K562 (cell line): ENCODE data around the gene ITGA1. TPM values are rescaled to one million over a fixed set of nuclear protein-coding genes. Genes with fewer than 3 reads are reported as not detected.

ENCODE experiments used
- ATAC-seq: fragments of 200-7000 bp; cut with Tn5 transposase; 3 replicates; pipeline ENCODE4 v1.9.1; 2020; ENCODE audit warnings: moderate library complexity
- BruUV-seq: library from RNA; stranded (reverse); fragments of 400-500 nt; replicated peaks from 2 replicates; lab custom pipeline; 2021; lab: Mats Ljungman, UMichigan
- CTCF ChIA-PET: fragments of 300-600 bp; formaldehyde crosslinking; extraction: SDS; loops from one replicate; lab custom pipeline; 2021; ENCODE audit warnings: low intra/inter-chr PET ratio; lab: Yijun Ruan, JAX
- POLR2A ChIA-PET: fragments of 300-600, 350-650 bp; sonication (Branson Sonifier 250); formaldehyde crosslinking; extraction: SDS; loops from one replicate; lab custom pipeline; 2021; ENCODE audit warnings: antibody characterized with exemption, inconsistent platforms; lab: Yijun Ruan, JAX
- DNase-seq, 4 experiments: peaks; one replicate each; pipeline versions ENCODE4 v3.0.0 to v3.0.0-alpha.2; 2011 to 2018; ENCODE audit warnings: low spot score in 3 of 4, mixed read lengths in 3 of 4; ENCODE audit errors: extremely low read depth in 1 of 4
- FAIRE-seq: peaks from 2 replicates; lab custom pipeline; 2011; peaks lifted over from hg19 to GRCh38; lab: Jason Lieb, UNC
- H2AFZ ChIP-seq: 2 replicates; pipeline ENCODE4 v1.6.0; 2011; ENCODE audit warnings: low read depth, low read length, control low read depth, inconsistent platforms
- H3K27ac ChIP-seq: fragments of 200-600 bp; 3 replicates; pipeline ENCODE4 v1.8.0; 2011; ENCODE audit warnings: low read depth, mild to moderate bottlenecking, control low read depth, inconsistent platforms, low read length, moderate library complexity, mixed read lengths; ENCODE audit errors: extremely low read depth
- H3K27me3 ChIP-seq, 2 experiments: fragments of 300-600 bp in 1 of 2; 2 replicates in 1 of 2; 3 replicates in 1 of 2; pipeline versions ENCODE4 v1.6.0 to v1.8.0; 2011; ENCODE audit warnings: inconsistent platforms in 2 of 2, low read length in 2 of 2, mild to moderate bottlenecking in 1 of 2, mixed read lengths in 1 of 2, moderate library complexity in 1 of 2; ENCODE audit not compliant: control insufficient read depth in 2 of 2, insufficient read depth in 2 of 2
- H3K36me3 ChIP-seq: fragments of 300-600 bp; 3 replicates; pipeline ENCODE4 v1.8.0; 2011; ENCODE audit warnings: mild to moderate bottlenecking, low read length, inconsistent platforms; ENCODE audit not compliant: control insufficient read depth, insufficient read depth
- H3K4me1 ChIP-seq, 2 experiments: fragments of 200-600 bp in 1 of 2; replicated peaks in 1 of 2; 2 replicates in 1 of 2; 3 replicates in 1 of 2; pipeline versions ENCODE4 v1.5.1 to v1.8.0; 2011; ENCODE audit warnings: inconsistent platforms in 2 of 2, low read length in 2 of 2, mild to moderate bottlenecking in 1 of 2, mixed read lengths in 1 of 2, moderate library complexity in 1 of 2; ENCODE audit not compliant: control insufficient read depth in 2 of 2, insufficient read depth in 2 of 2
- H3K4me2 ChIP-seq: 2 replicates; pipeline ENCODE4 v1.6.1; 2011; ENCODE audit warnings: low read length, control low read depth, inconsistent platforms, mixed read lengths; ENCODE audit not compliant: insufficient read depth
- H3K4me3 ChIP-seq: fragments of 200-600 bp; sonication (generic), shearing (Covaris generic); 2 replicates; pipeline ENCODE4 v1.5.1; 2016; ENCODE audit warnings: control low read depth, inconsistent platforms
- H3K79me2 ChIP-seq: fragments of 200-600 bp; 3 replicates; pipeline ENCODE4 v1.8.0; 2011; ENCODE audit warnings: low read length, inconsistent platforms; ENCODE audit not compliant: control insufficient read depth, insufficient read depth
- H3K9ac ChIP-seq, 2 experiments: 2 replicates each; pipeline versions ENCODE4 v1.6.0 to v1.6.1; 2011; ENCODE audit warnings: low read depth in 2 of 2, low read length in 2 of 2, control low read depth in 1 of 2, inconsistent platforms in 1 of 2, mild to moderate bottlenecking in 1 of 2, mixed read lengths in 1 of 2; ENCODE audit not compliant: insufficient read depth in 1 of 2
- H3K9me1 ChIP-seq: one replicate; pipeline ENCODE4 v1.6.0; 2011; ENCODE audit warnings: inconsistent platforms, mild to moderate bottlenecking, low read length, moderate library complexity; ENCODE audit not compliant: control insufficient read depth, insufficient read depth
- H3K9me3 ChIP-seq: replicated peaks from 2 replicates; pipeline ENCODE4 v1.5.1; 2011; ENCODE audit warnings: low read depth, low read length, inconsistent platforms; ENCODE audit not compliant: control insufficient read depth, insufficient read depth
- H4K20me1 ChIP-seq: replicated peaks from 2 replicates; pipeline ENCODE4 v1.6.1; 2011; ENCODE audit warnings: low read length, inconsistent platforms, mixed read lengths; ENCODE audit not compliant: control insufficient read depth, insufficient read depth
- ARID3A ChIP-seq: IDR thresholded peaks from 2 replicates; pipeline ENCODE4 v1.6.1; 2012; ENCODE audit warnings: low read depth, low read length, improper control_type of control experiment, borderline replicate concordance
- CCAR2 ChIP-seq: fragments of 200-400 bp; formaldehyde crosslinking; IDR thresholded peaks from 2 replicates; pipeline ENCODE4 v1.6.1; 2017; ENCODE audit warnings: mild to moderate bottlenecking, low read depth, low read length
- DNMT1 ChIP-seq: fragments of 450-650 bp; IDR thresholded peaks from 2 replicates; pipeline ENCODE4 v1.6.1; 2016; ENCODE audit warnings: antibody characterized with exemption, mild to moderate bottlenecking
- E2F5 ChIP-seq: sonication (generic); formaldehyde crosslinking; IDR thresholded peaks from 2 replicates; pipeline ENCODE4 v1.8.0; 2022; ENCODE audit warnings: mild to moderate bottlenecking, missing genetic modification reagents
- NRF1 ChIP-seq, 2 experiments: fragments of 450-650 bp; IDR thresholded peaks in 1 of 2; conservative IDR thresholded peaks in 1 of 2; 2 replicates each; pipeline ENCODE4 v1.6.1; 2014; ENCODE audit warnings: mild to moderate bottlenecking in 2 of 2
- TOE1 ChIP-seq, 2 experiments: fragments of 450-650 bp in 1 of 2; sonication (generic) in 1 of 2; formaldehyde crosslinking in 1 of 2; IDR thresholded peaks; 2 replicates each; pipeline versions ENCODE4 v1.7.1 to v1.8.0; 2016 to 2022; ENCODE audit warnings: borderline replicate concordance in 2 of 2, mild to moderate bottlenecking in 2 of 2, antibody characterized with exemption in 1 of 2, inconsistent platforms in 1 of 2, low read depth in 1 of 2, missing genetic modification reagents in 1 of 2, moderate library complexity in 1 of 2
- ZBTB17 ChIP-seq: fragments of 450-650 bp; formaldehyde crosslinking; IDR thresholded peaks from 2 replicates; pipeline ENCODE4 v1.4.0; 2020; ENCODE audit warnings: mild to moderate bottlenecking
- ZMIZ1 ChIP-seq, 2 experiments: fragments of 150-350 bp in 1 of 2; IDR thresholded peaks; 2 replicates each; pipeline ENCODE4 v1.6.1; 2012 to 2016; ENCODE audit warnings: low read depth in 2 of 2, low read length in 2 of 2, mild to moderate bottlenecking in 1 of 2, moderate library complexity in 1 of 2
- ZNF224 ChIP-seq: sonication (generic); formaldehyde crosslinking; IDR thresholded peaks from 2 replicates; pipeline ENCODE4 v1.8.0; 2022; ENCODE audit warnings: mild to moderate bottlenecking, missing genetic modification reagents
- ZNF511 ChIP-seq: sonication (generic); formaldehyde crosslinking; IDR thresholded peaks from 2 replicates; pipeline ENCODE4 v1.8.0; 2022; ENCODE audit warnings: mild to moderate bottlenecking, missing genetic modification reagents
- ZNF740 ChIP-seq, 3 experiments: fragments of 200-800 bp in 1 of 3; sonication (Bioruptor generic) in 1 of 3; sonication (generic) in 1 of 3; formaldehyde crosslinking in 1 of 3; IDR thresholded peaks; 2 replicates each; pipeline versions ENCODE4 v1.6.1 to v1.8.0; 2016 to 2022; ENCODE audit warnings: mild to moderate bottlenecking in 2 of 3, missing compliant biosample characterization in 2 of 3, missing genetic modification characterization in 2 of 3, missing genetic modification reagents in 1 of 3
- ZZZ3 ChIP-seq: fragments of 450-650 bp; IDR thresholded peaks from 2 replicates; pipeline ENCODE4 v1.6.1; 2016; ENCODE audit warnings: antibody characterized with exemption, mild to moderate bottlenecking, moderate library complexity
- WGBS: fragments of 100-300 bp; shearing (Covaris generic); methylation state at CpG from one replicate; pipeline ENCODE4 v1.1.6; 2016; ENCODE audit warnings: low coverage, mixed read lengths; ENCODE audit not compliant: insufficient coverage; ENCODE audit errors: missing lambda C conversion rate; 5-methylcytosine and 5-hydroxymethylcytosine counted together
- in situ Hi-C: fragments of 300-500 bp; cut with MboI; formaldehyde crosslinking; loops from 4 replicates; pipeline ENCODE4 v1.15.0; 2018; ENCODE audit warnings: inconsistent platforms, mixed read lengths
- intact Hi-C: fragments of 100-400 bp; cut with micrococcal nuclease; formaldehyde crosslinking; loops from 2 replicates; pipeline ENCODE4 v1.14.2; 2022
- polyA plus RNA-seq, 8 experiments: library from polyadenylated mRNA; depleted of rRNA in 4 of 8; stranded (reverse) in 5 of 8; unstranded in 3 of 8; fragments of >200 nt; fragmentation: Nextera tagmentation in 2 of 8; fragmentation: Illumina TruSeq in 1 of 8; extraction: Ambion mirVana in 2 of 8; extraction: Trizol in 1 of 8; gene quantifications; 2 replicates each; pipeline versions ENCODE4 v1.2.1 to v1.2.3, GENCODE V29; 2011 to 2014; ENCODE audit warnings: inconsistent platforms in 1 of 8, missing spikeins in 1 of 8
- total RNA-seq, 7 experiments: library from RNA; depleted of rRNA in 6 of 7; stranded (reverse); fragments of >200 nt in 6 of 7; fragmentation: Illumina TruSeq in 2 of 7; extraction: Trizol in 2 of 7; gene quantifications; 2 replicates each; pipeline versions ENCODE4 v1.2.1 to v1.2.3, GENCODE V29; 2011 to 2021; ENCODE audit warnings: low replicate concordance in 1 of 7

Gene ITGA1
- total and polyA plus RNA-seq, 9 of the 15 experiments (the other 6 are each of a cell fraction or from before 2014, with no cell fraction given) = 0.04 to 0.22 TPM; not detected in 7

- FAIRE-seq = no peak
- Histone ChIP-seq H3K4me2 (no peak overlapping the region), H2AFZ (no peak overlapping the region), H3K4me3 (no peak overlapping the region), H3K79me2 (no peaks in the 10 kb centered on the region), H3K27ac (no peak overlapping the region), H3K4me1 (no peaks in the 10 kb centered on the region), H3K36me3 (no peaks in the 10 kb centered on the region), H3K27me3 (no peaks in the 10 kb centered on the region), H4K20me1 (no peaks in the 10 kb centered on the region), H3K9me1 (no peaks in the 10 kb centered on the region), H3K9me3 (no peaks in the 10 kb centered on the region), H3K9ac (no peak overlapping the region)
- no peak for DNase-seq
- in situ Hi-C loops (no loop called here), intact Hi-C loops (no loop called here)
- BruUV-seq = no TSS peak
- no peak for ATAC-seq
- CTCF ChIA-PET = no interaction called here
- 0% methylated on average over 1 of the region's 1 CpG for WGBS
- POLR2A ChIA-PET = interaction anchor here (1.1 kb wide), 1 partner anchor 9 kb away, joined by 3 read pairs; no protein-coding TSS in a partner anchor
- TF ChIP-seq CCAR2 (no peak), ZNF740 (CRISPR knock-in tag; IDR thresholded peaks at IDR 0.05) (no peak), ZNF740 (tag; IDR thresholded peaks at IDR 0.05) (no peak), ZMIZ1 (IDR thresholded peaks at IDR 0.05; ENCODE audit: low read depth in 2 of 2, low read length in 2 of 2) (no peak), NRF1 (conservative IDR thresholded peaks at IDR 0.05 in 1 of 2, IDR thresholded peaks at IDR 0.05 in 1 of 2) (no peak), ZZZ3 (no peak), DNMT1 (no peak), ZNF224 (CRISPR knock-in tag) (no peak), E2F5 (no peak), ARID3A (no peak), TOE1 (IDR thresholded peaks at IDR 0.05; ENCODE audit: borderline replicate concordance) (no peak), TOE1 (CRISPR knock-in tag; IDR thresholded peaks at IDR 0.05; ENCODE audit: borderline replicate concordance, low read depth) (no peak), ZBTB17 (CRISPR knock-in tag) (no peak), ZNF511 (CRISPR knock-in tag) (no peak)
These were observed 19.8 kb upstream of the ITGA1 start for GRCh38 chr5:52767766-52768480.
